ENCODE measurements around the gene GALNT10. TPM values are rescaled to one million over a fixed set of nuclear protein-coding genes. Genes with fewer than 3 reads are reported as not detected.

The GALNT10 gene
- polyA plus RNA-seq, 1 donor (not counting 4 experiments of a cell fraction or from before 2014, with no cell fraction given): 17.9 TPM

DNA sequence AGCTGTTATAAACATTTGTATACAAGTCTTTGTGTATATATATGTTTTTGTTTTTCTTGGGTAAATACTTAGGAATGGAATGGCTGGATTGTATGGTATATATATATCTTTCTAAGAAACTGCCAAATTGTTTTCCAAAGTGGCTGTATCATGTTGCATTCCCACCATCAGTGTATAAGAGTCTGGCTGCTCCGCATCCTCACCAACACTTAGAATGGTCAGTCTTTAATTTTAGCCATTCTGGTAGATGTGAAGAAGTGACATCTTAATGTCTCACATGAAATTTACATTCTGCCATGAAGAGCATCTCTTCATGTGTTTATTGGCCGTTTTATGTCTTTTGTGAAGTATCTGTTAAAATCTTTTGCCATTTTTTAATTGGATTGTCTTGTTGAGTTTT is 31.9 kb downstream of the GALNT10 start:
- Histone ChIP-seq H3K9ac (ENCODE audit: control insufficient read depth, extremely low read depth, insufficient read depth, low read length) (no peak overlapping the region), H3K79me2 (ENCODE audit: control insufficient read depth, insufficient read depth, low read length) (no peaks in the 10 kb centered on the region), H2AFZ (ENCODE audit: control insufficient read depth, low read length) (no peak overlapping the region), H3K9me1 (ENCODE audit: control insufficient read depth, extremely low read depth, insufficient read depth, low read length) (no peaks in the 10 kb centered on the region), H3K27me3 (ENCODE audit: control insufficient read depth, extremely low read depth, insufficient read depth, low read length) (no peaks in the 10 kb centered on the region), H3K9me3 (ENCODE audit: control insufficient read depth, low read depth, low read length) (no peaks in the 10 kb centered on the region), H3K4me1 (ENCODE audit: control insufficient read depth, extremely low read depth, insufficient read depth, low read length) (peaks cover 22% of the 10 kb centered on the region), H3K4me2 (ENCODE audit: control insufficient read depth, extremely low read depth, insufficient read depth, low read depth, low read length) (no peak overlapping the region), H3K27ac (ENCODE audit: control insufficient read depth, insufficient read depth, low read length) (no peak overlapping the region), H3K4me3 (ENCODE audit: control insufficient read depth in 2 of 3, extremely low read depth in 1 of 3, insufficient read depth in 2 of 3, low read depth in 1 of 3, low read length in 3 of 3) (no peak overlapping the region), H4K20me1 (ENCODE audit: control insufficient read depth, extremely low read depth, insufficient read depth, low read length) (no peaks in the 10 kb centered on the region), H3K36me3 (ENCODE audit: control insufficient read depth in 2 of 2, extremely low read depth in 1 of 2, insufficient read depth in 2 of 2, low read length in 2 of 2) (no peaks in the 10 kb centered on the region)
- no peak for TF ChIP-seq EZH2 (IDR thresholded peaks at IDR 0.05; ENCODE audit: low read length)
- TF ChIP-seq, protein P1, sequence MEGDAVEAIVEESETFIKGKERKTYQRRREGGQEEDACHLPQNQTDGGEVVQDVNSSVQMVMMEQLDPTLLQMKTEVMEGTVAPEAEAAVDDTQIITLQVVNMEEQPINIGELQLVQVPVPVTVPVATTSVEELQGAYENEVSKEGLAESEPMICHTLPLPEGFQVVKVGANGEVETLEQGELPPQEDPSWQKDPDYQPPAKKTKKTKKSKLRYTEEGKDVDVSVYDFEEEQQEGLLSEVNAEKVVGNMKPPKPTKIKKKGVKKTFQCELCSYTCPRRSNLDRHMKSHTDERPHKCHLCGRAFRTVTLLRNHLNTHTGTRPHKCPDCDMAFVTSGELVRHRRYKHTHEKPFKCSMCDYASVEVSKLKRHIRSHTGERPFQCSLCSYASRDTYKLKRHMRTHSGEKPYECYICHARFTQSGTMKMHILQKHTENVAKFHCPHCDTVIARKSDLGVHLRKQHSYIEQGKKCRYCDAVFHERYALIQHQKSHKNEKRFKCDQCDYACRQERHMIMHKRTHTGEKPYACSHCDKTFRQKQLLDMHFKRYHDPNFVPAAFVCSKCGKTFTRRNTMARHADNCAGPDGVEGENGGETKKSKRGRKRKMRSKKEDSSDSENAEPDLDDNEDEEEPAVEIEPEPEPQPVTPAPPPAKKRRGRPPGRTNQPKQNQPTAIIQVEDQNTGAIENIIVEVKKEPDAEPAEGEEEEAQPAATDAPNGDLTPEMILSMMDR (optimal IDR thresholded peaks at IDR 0.05 in 1 of 3, IDR thresholded peaks at IDR 0.05 in 1 of 3, conservative IDR thresholded peaks at IDR 0.05 in 1 of 3; ENCODE audit: extremely low read depth in 1 of 3, insufficient read depth in 2 of 3, low read length in 3 of 3): no peak
- dilution Hi-C loops (cut with MboI; ENCODE audit: extremely low pct_ligation_motif_present, low sequenced_read_pairs): no loop called here
- DNase-seq (ENCODE audit: low read depth, low spot score) (no peak), FAIRE-seq (no peak)

DNA sequence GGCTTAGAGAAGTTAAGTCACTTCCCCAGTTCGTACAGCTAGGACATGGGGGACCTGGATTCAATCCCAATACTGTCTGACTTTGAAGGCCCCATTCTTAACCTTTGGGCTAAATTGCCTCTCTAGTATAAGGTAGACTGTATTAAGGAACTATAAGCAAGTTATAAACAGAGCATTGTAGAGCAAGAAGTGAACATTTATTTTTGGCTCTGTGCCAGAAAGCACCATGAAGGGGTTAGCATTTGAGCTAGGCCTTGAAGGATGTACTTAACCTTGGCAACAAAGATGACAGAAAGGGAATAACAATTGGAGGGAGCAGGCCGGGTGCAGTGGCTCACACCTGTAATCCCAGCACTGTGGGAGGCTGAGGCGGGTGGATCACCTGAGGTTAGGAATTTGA is 32.8 kb downstream of the GALNT10 start:
- no peak for FAIRE-seq
- Histone ChIP-seq H3K4me2 (ENCODE audit: control insufficient read depth, extremely low read depth, insufficient read depth, low read depth, low read length) (no peak overlapping the region), H3K36me3 (ENCODE audit: control insufficient read depth in 2 of 2, extremely low read depth in 1 of 2, insufficient read depth in 2 of 2, low read length in 2 of 2) (no peaks in the 10 kb centered on the region), H4K20me1 (ENCODE audit: control insufficient read depth, extremely low read depth, insufficient read depth, low read length) (no peaks in the 10 kb centered on the region), H3K27ac (ENCODE audit: control insufficient read depth, insufficient read depth, low read length) (no peak overlapping the region), H3K4me3 (ENCODE audit: control insufficient read depth in 2 of 3, extremely low read depth in 1 of 3, insufficient read depth in 2 of 3, low read depth in 1 of 3, low read length in 3 of 3) (no peak overlapping the region), H3K4me1 (ENCODE audit: control insufficient read depth, extremely low read depth, insufficient read depth, low read length) (peaks cover 19% of the 10 kb centered on the region), H3K79me2 (ENCODE audit: control insufficient read depth, insufficient read depth, low read length) (no peaks in the 10 kb centered on the region), H3K9me1 (ENCODE audit: control insufficient read depth, extremely low read depth, insufficient read depth, low read length) (no peaks in the 10 kb centered on the region), H3K9ac (ENCODE audit: control insufficient read depth, extremely low read depth, insufficient read depth, low read length) (no peak overlapping the region), H3K9me3 (ENCODE audit: control insufficient read depth, low read depth, low read length) (no peaks in the 10 kb centered on the region), H3K27me3 (ENCODE audit: control insufficient read depth, extremely low read depth, insufficient read depth, low read length) (no peaks in the 10 kb centered on the region), H2AFZ (ENCODE audit: control insufficient read depth, low read length) (no peak overlapping the region)
- TF ChIP-seq, protein P1 (optimal IDR thresholded peaks at IDR 0.05 in 1 of 3, IDR thresholded peaks at IDR 0.05 in 1 of 3, conservative IDR thresholded peaks at IDR 0.05 in 1 of 3; ENCODE audit: extremely low read depth in 1 of 3, insufficient read depth in 2 of 3, low read length in 3 of 3): no peak
- no peak for TF ChIP-seq EZH2 (IDR thresholded peaks at IDR 0.05; ENCODE audit: low read length)
- no peak for DNase-seq (ENCODE audit: low read depth, low spot score)
- dilution Hi-C loops (cut with MboI; ENCODE audit: extremely low pct_ligation_motif_present, low sequenced_read_pairs): no loop called here

Measured in keratinocyte (primary cell).